Stomach (tissue), 4 donors: ENCODE measurements around the gene ZNF747.

Source experiments
- EP300 ChIP-seq: sonication (generic); formaldehyde crosslinking; IDR thresholded peaks from one replicate; pipeline ENCODE4 v1.6.1; 2017; ENCODE audit warnings: antibody characterized with exemption
- POLR2AphosphoS5 ChIP-seq, 3 donors: sonication (generic); formaldehyde crosslinking; IDR thresholded peaks; one replicate each; pipeline ENCODE4 v1.6.1; 2016; ENCODE audit warnings: antibody characterized with exemption in 3 of 3

DNA sequence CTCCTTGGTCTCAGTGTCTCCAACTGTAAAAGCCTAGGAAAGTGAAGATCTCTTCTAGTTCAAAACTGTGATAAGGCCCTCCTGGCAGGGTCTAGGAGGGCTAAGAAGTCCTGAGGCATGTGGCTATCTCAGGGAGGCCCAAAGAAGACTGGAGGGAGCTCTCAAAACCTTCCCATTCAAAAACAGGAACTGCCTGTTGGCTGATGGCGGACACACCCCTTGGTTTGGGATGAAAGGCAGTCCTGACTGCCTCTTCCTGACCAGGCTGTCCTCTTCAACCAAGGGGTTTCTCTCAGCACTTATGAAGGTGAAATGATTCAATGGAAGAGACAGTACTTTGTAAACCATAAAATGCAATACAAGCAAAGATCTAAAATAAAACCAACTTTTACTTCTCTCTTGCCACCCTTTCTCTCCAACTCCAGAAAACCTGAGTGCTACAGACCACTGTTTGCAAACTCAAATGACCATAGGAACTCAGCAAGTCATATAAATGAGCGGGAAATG lies 18.8 kb upstream of the ZNF747 start:
- no peak for TF ChIP-seq POLR2AphosphoS5 (IDR thresholded peaks at IDR 0.05)
- TF ChIP-seq EP300 = no peak
